ENCODE results near the gene MGLL.

MGLL gene

GRCh38 chr3:127669541-127670228, 152.6 kb downstream of the MGLL start:
- Mint-ChIP-seq H3K27ac (no peak overlapping the region), H3K36me3 (ENCODE audit: low read depth) (peaks cover 20% of the 10 kb centered on the region), H3K27me3 (ENCODE audit: low read depth) (peaks cover 8% of the 10 kb centered on the region), H3K4me3 (peak overlapping the region; percentile 20 to 56 (median 36)), H3K4me1 (peaks cover 36% of the 10 kb centered on the region), H3K9me3 (no peaks in the 10 kb centered on the region)
- no peak for TF ChIP-seq CTCF (IDR thresholded peaks at IDR 0.05; ENCODE audit: unreplicated experiment in 3 of 3)

GRCh38 chr3:127668906-127669305, 153.4 kb downstream of the MGLL start:
- Mint-ChIP-seq H3K27ac (peak overlapping the region in 2 of 3 experiments; percentile 17 to 18), H3K27me3 (ENCODE audit: low read depth) (peaks cover 8% of the 10 kb centered on the region), H3K4me1 (peaks cover 33% of the 10 kb centered on the region), H3K36me3 (ENCODE audit: low read depth) (peaks cover 20% of the 10 kb centered on the region), H3K9me3 (no peaks in the 10 kb centered on the region), H3K4me3 (peak overlapping the region; percentile 20 to 51 (median 36))
- no peak for TF ChIP-seq CTCF (IDR thresholded peaks at IDR 0.05; ENCODE audit: unreplicated experiment in 3 of 3)

- no peak overlapping the region for H3K4me3 Mint-ChIP-seq
- peaks cover 8% of the 10 kb centered on the region for H3K27me3 Mint-ChIP-seq (ENCODE audit: low read depth)
- TF ChIP-seq CTCF (IDR thresholded peaks at IDR 0.05; ENCODE audit: unreplicated experiment in 3 of 3), result no peak
- no peaks in the 10 kb centered on the region for H3K9me3 Mint-ChIP-seq
- H3K36me3 Mint-ChIP-seq (ENCODE audit: low read depth), result peaks cover 24% of the 10 kb centered on the region
- peaks cover 46% of the 10 kb centered on the region for H3K4me1 Mint-ChIP-seq
- H3K27ac Mint-ChIP-seq, result peak overlapping the region; percentile 6 to 23 (median 19)
Measured at GRCh38 chr3:127667119-127667681, 155.1 kb downstream of the MGLL start.

- Mint-ChIP-seq H3K9me3 (no peaks in the 10 kb centered on the region), H3K36me3 (ENCODE audit: low read depth) (peaks cover 28% of the 10 kb centered on the region), H3K27ac (no peak overlapping the region), H3K27me3 (ENCODE audit: low read depth) (peaks cover 8% of the 10 kb centered on the region), H3K4me3 (no peak overlapping the region), H3K4me1 (peaks cover 51% of the 10 kb centered on the region)
- no peak for TF ChIP-seq CTCF (IDR thresholded peaks at IDR 0.05; ENCODE audit: unreplicated experiment in 3 of 3)
Measured at GRCh38 chr3:127666676-127667075, 155.6 kb downstream of the MGLL start.

GRCh38 chr3:127665586-127665985, 156.7 kb downstream of the MGLL start:
- Mint-ChIP-seq H3K27me3 (ENCODE audit: low read depth) (peaks cover 8% of the 10 kb centered on the region), H3K4me1 (peaks cover 52% of the 10 kb centered on the region), H3K4me3 (no peak overlapping the region), H3K36me3 (ENCODE audit: low read depth) (peaks cover 28% of the 10 kb centered on the region), H3K27ac (no peak overlapping the region), H3K9me3 (no peaks in the 10 kb centered on the region)
- TF ChIP-seq CTCF (IDR thresholded peaks at IDR 0.05; ENCODE audit: unreplicated experiment in 3 of 3), result no peak

GRCh38 chr3:127665165-127665564, 157.2 kb downstream of the MGLL start:
- Mint-ChIP-seq H3K27me3 (ENCODE audit: low read depth) (peaks cover 8% of the 10 kb centered on the region), H3K4me1 (peaks cover 55% of the 10 kb centered on the region), H3K36me3 (ENCODE audit: low read depth) (peaks cover 32% of the 10 kb centered on the region), H3K4me3 (no peak overlapping the region), H3K9me3 (no peaks in the 10 kb centered on the region), H3K27ac (peak overlapping the region in 1 of 3 experiments; percentile 69)
- TF ChIP-seq CTCF (IDR thresholded peaks at IDR 0.05; ENCODE audit: unreplicated experiment in 3 of 3), result no peak
